Bronchial smooth muscle cell (primary cell): ENCODE data around the gene ZNF33A. TPM values are rescaled to one million over a fixed set of nuclear protein-coding genes. Genes with fewer than 3 reads are reported as not detected.

ENCODE experiments used
- total RNA-seq: library from RNA; depleted of rRNA; stranded (reverse); fragments of >200 nt; gene quantifications from 2 replicates; pipeline ENCODE4 v1.2.1, GENCODE V29; 2014

ZNF33A gene
- 9.1 and 9.8 TPM in 2 replicates for total RNA-seq

DNA sequence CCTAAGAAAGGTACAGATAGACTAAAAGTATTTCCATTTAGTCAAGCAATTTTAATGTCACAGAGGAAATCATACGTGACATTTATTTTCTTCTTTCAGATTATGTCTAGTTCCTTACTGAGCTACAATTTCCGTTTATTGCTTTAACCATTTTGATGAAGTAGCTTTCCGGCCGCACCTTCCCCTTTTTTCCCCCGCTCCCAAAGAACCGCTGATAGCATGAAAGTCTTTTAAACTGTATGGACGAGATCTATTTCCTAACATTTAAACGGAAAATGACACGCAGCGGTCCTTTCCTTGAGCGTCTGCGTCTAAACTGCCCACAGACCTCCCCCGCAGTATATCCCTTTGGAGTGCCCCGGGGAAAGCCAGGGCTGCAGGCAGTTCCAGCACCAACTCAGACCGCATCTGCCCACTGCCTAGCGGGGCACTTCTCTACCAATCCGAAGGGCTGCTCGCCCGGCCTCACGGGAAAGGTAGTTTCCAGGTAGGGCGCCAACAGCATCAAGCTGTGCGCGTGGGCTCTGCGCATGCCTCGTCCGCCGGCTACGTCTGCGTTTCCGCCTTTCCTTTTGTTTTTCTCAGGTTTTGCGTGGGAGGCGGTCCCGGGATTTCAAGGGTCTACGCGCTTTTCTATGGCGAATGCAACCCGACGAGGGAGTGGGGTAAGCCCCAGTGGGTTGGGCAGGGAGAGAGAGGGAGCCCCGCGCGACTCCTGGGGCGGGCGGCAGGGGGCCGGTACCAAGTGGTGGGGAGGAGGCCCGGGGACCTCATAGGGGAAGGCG lies at the start of gene ZNF33A:
Gene ZNF33A (plus strand): TSS at position 557 of the 785 bp plus-strand sequence. CDS start 1,667 bp downstream, outside the sequence.

DNA sequence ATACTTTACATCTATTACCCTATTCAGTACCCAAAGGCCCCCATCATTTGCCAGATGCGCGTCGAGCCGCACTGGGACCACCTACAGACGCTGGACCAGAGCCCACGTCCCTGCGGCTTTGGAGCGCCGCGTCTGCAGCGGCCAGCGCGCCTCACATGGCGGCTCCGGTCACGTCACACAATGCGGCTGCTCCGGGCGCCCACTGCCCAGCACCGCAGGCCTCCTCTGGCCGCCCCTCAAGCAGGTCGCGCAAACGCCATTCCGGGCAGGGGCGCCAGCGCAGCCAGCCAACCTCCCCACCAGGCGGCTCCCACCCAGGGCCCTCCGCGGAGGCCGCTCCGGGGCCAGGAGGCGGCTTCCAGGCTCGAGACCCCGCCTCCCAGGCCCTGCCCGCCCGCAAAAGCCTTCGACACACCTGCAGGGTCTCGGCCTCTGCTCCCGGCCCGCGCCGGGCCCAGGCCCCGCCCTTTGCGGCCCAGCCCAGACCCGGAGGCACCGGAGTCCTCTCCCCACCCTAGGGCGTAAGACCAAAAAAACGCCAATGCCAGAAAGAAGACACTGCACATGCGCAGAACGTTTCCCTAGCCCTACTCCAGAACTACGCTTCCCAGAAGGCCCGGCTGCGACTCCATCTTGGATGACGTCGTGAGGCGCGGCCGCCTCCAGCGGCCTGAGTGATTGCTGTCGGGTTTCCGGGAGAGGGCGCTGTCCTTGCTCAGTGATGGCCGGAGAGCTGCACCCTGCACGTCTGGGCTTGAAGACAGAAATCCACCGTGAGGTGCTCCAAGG lies 34.2 kb upstream of the ZNF33A start, which contains the start of gene ZNF25:
Gene ZNF25 (minus strand): TSS at position 557 of the 789 bp plus-strand sequence. CDS start 4,925 bp downstream, outside the sequence.

GRCh38 chr10:38094158-38094926 lies 83.9 kb downstream of the ZNF33A start, which contains the start of gene ZNF37A:
Gene ZNF37A (plus strand): TSS chr10:38094337. CDS start chr10:38096618, 2,281 bp downstream.

Other genes starting within 250 kb of the ZNF33A start
- gene ZNF248, start 153.1 kb upstream of the ZNF33A start, total RNA-seq: 7.5 and 8.8 TPM in 2 replicates
- gene ZNF25, start 34.0 kb upstream of the ZNF33A start, total RNA-seq: 5.3 and 8.2 TPM in 2 replicates
- 9.0 and 16.1 TPM in 2 replicates for gene ZNF37A, start 83.7 kb downstream of the ZNF33A start, total RNA-seq